ENCODE results near the gene P3R3URF. TPM values are rescaled to one million over a fixed set of nuclear protein-coding genes. Genes with fewer than 3 reads are reported as not detected.
A peak's percentile ranks its signal among the peaks of the same experiment; 100 is the strongest.
"Not testable (repeated sequence)": the region's sequence is repeated elsewhere in the genome, so short reads cannot be mapped to it uniquely, and the experiment has no call there.

P3R3URF gene
- total RNA-seq (not detected), polyA plus RNA-seq (not detected)
- long read RNA-seq, donor 1 = 0 reads
- long read RNA-seq, donor 2 = 0 reads
- long read RNA-seq, donor 3 = 0 reads

DNA sequence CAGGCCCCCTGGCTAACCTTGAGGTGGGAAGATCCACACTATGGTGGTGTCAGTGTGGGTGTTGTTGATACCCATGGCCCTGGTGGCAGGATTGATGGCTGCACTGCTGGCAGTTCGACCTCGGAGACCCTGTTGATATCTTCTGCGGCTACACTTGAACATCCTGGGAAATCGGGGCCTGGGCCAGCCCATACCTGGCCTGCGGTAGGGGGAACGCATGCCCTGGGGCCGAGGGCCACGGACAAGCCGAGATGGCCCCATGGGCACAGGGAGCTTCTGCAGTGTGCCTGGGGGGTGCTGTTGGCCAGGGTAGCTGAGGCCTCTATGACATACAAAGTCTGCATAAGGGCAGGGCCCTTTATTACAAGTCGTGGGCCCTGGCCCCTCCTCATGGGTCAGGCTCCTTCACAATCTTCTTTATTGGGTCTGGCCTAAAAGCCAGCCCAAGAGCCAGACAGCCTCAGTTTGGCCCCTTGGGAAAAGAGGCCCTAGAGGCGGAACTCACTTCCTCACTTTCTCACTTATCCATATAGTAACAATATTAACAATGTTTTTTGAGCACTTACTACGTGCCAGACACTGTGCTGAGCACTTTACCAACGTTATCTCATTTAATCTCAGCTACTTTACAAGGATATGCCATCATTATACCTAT, at the start of gene P3R3URF:
P3R3URF (minus strand) TSS at position 278 of the 655 bp plus-strand sequence; CDS start at position 261, 17 bp downstream.
- 86 to 89% (median 89%) methylated on average over 13 of the region's 13 CpGs for WGBS, 3 donors
- no peaks in the 10 kb centered on the region for H3K36me3 ChIP-seq
- no peaks in the 10 kb centered on the region for H3K9me3 ChIP-seq
- no peak within 1 kb of the TSS for H3K4me3 ChIP-seq
- no peak for DNase-seq
- intact Hi-C loops (cut with DNase I) = loop anchor here in 1 of 4 donors (5.0 kb wide), 1 partner anchor 139 kb away; no protein-coding TSS in a partner anchor
- TF ChIP-seq POLR2A (IDR thresholded peaks at IDR 0.05) = no peak
- no peak for TF ChIP-seq EP300 (IDR thresholded peaks at IDR 0.05)
- TF ChIP-seq, protein P1, sequence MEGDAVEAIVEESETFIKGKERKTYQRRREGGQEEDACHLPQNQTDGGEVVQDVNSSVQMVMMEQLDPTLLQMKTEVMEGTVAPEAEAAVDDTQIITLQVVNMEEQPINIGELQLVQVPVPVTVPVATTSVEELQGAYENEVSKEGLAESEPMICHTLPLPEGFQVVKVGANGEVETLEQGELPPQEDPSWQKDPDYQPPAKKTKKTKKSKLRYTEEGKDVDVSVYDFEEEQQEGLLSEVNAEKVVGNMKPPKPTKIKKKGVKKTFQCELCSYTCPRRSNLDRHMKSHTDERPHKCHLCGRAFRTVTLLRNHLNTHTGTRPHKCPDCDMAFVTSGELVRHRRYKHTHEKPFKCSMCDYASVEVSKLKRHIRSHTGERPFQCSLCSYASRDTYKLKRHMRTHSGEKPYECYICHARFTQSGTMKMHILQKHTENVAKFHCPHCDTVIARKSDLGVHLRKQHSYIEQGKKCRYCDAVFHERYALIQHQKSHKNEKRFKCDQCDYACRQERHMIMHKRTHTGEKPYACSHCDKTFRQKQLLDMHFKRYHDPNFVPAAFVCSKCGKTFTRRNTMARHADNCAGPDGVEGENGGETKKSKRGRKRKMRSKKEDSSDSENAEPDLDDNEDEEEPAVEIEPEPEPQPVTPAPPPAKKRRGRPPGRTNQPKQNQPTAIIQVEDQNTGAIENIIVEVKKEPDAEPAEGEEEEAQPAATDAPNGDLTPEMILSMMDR (IDR thresholded peaks at IDR 0.05) = no peak
- no peaks in the 10 kb centered on the region for H3K4me1 ChIP-seq (ENCODE audit: insufficient read depth)
- no peaks in the 10 kb centered on the region for H3K27me3 ChIP-seq
- no peak within 1 kb of the TSS for H3K27ac ChIP-seq

DNA sequence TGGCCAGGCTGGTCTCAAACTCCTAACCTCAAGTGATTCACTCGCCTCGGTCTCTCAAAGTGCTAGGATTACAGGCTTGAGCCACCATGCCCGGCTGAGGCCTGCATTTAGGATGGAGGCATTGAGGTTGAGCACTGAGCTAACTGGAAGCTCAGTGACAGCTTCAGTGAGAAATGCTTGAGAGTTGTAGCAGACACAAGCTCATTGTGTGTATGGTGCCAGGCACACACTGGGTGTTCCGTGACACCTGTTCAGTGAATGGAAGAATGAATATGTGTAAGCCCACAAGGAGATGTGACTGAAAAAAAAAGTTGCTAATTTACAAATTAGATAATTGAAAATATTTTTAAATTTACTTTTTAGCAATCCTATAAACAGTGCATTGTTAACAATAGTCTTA, 48.7 kb upstream of the P3R3URF start:
- intact Hi-C loops (cut with DNase I) = loop anchor here in 1 of 4 donors (2.0 kb wide), 1 partner anchor 46 kb away; no protein-coding TSS in a partner anchor
- 78 to 94% (median 89%) methylated on average over 4 of the region's 4 CpGs for WGBS, 3 donors

DNA sequence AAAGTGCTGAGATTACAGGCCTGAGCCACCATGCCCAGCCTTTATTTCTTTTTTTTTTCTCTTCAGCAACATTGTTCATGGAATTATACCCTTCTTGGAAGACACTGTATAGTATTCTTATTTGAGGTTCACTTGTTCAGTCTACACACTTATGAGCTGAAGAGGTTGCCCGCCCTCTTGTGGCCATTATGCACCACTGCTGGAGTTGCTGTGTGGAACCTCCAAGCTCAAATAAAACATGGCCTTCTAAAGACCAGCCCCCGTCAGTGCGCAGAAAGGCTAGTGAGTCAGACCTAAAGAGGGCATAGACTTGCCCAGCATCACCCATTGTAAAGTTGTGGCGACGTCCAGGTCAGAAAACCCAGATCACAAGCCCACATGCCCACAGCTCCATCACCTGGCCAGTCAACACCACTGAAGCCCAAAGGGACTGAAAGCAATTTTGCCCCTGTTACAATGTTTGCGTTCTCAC, 47.2 kb upstream of the P3R3URF start:
- Histone ChIP-seq H3K27ac (no peak overlapping the region), H3K9me3 (no peaks in the 10 kb centered on the region), H3K36me3 (no peaks in the 10 kb centered on the region), H3K4me3 (no peak overlapping the region), H3K4me1 (ENCODE audit: insufficient read depth) (no peaks in the 10 kb centered on the region), H3K27me3 (no peaks in the 10 kb centered on the region)
- DNase-seq = peak; percentile 49 to 74 (median 62)
- 9 to 12% (median 11%) methylated on average over 6 of the region's 6 CpGs for WGBS, 3 donors
- intact Hi-C loops (cut with DNase I) = no loop called here
- no peak for TF ChIP-seq EP300 (IDR thresholded peaks at IDR 0.05)
- TF ChIP-seq, protein P1 (IDR thresholded peaks at IDR 0.05) = peak; percentile 60 to 80 (median 79)
- no peak for TF ChIP-seq POLR2A (IDR thresholded peaks at IDR 0.05)

More for the DNA sequence above, 48.7 kb upstream of the P3R3URF start:
- H3K4me3 ChIP-seq = no peak overlapping the region
- H3K4me1 ChIP-seq (ENCODE audit: insufficient read depth) = no peaks in the 10 kb centered on the region
- no peak for TF ChIP-seq POLR2A (IDR thresholded peaks at IDR 0.05)
- no peak for TF ChIP-seq EP300 (IDR thresholded peaks at IDR 0.05)
- TF ChIP-seq, protein P1 (IDR thresholded peaks at IDR 0.05) = no peak
- DNase-seq = no peak
- no peak overlapping the region for H3K27ac ChIP-seq
- H3K36me3 ChIP-seq = no peaks in the 10 kb centered on the region
- H3K9me3 ChIP-seq = no peaks in the 10 kb centered on the region
- H3K27me3 ChIP-seq = no peaks in the 10 kb centered on the region

DNA sequence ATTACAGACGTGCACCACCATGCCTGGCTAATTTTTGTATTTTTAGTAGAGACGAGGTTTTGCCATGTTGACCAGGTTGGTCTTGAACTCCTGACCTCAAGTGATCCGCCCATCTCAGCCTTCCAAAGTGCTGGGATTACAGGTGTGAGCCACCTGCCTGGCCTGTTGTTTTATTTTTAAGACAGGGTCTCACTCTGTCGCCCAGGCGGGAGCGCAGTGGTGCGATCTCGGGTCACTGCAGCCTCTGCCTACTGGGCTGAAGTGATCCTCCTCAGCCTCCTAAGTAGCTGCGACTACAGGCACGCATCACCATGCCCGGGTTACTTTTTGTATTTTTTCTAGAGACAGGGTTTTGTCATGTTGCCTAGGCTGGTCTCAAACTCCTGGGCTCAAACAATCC, 46.8 kb upstream of the P3R3URF start:
- H3K27me3 ChIP-seq; H3K9me3 ChIP-seq; H3K36me3 ChIP-seq; H3K4me1 ChIP-seq (ENCODE audit: insufficient read depth); intact Hi-C loops (cut with DNase I); H3K27ac ChIP-seq; DNase-seq; H3K4me3 ChIP-seq: not testable (repeated sequence)
- WGBS, 3 donors = 76 to 83% (median 77%) methylated on average over 11 of the region's 11 CpGs

DNA sequence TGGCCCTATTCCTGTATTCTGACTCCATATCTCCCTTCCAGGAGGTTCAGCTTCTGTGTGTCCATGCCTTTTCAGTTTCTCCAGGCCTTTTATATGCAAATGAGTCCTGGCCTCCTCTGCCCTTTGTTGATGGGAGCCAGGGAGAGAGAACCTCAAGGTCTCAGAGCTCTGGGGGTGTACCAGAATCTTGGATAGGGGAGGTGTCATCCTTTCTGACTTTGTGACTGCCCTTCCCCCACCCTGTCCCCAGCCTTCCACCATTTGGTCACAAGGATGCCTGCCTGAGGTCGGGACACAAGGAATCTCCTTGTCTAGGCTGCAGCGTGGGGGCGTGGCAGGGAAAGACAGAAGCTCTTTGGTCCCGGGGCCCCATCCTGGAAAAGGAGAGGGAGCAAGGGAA, 45.5 kb upstream of the P3R3URF start:
- H3K27me3 ChIP-seq = no peaks in the 10 kb centered on the region
- no peaks in the 10 kb centered on the region for H3K4me1 ChIP-seq (ENCODE audit: insufficient read depth)
- no peak overlapping the region for H3K4me3 ChIP-seq
- no peak overlapping the region for H3K27ac ChIP-seq
- intact Hi-C loops (cut with DNase I) = no loop called here
- no peaks in the 10 kb centered on the region for H3K36me3 ChIP-seq
- 54 to 62% (median 60%) methylated on average over 4 of the region's 4 CpGs for WGBS, 3 donors
- TF ChIP-seq EP300 (IDR thresholded peaks at IDR 0.05) (no peak), POLR2A (IDR thresholded peaks at IDR 0.05) (no peak)
- TF ChIP-seq, protein P1 (IDR thresholded peaks at IDR 0.05) = no peak
- no peak for DNase-seq
- no peaks in the 10 kb centered on the region for H3K9me3 ChIP-seq

Measured in ovary (tissue), 10 donors.